Spleen (tissue), 7 donors: ENCODE measurements around the gene ATP10A.

Experiments
- POLR2A ChIP-seq, 3 donors: fragments of 450-650 bp; IDR thresholded peaks; one replicate each; pipeline ENCODE4 v1.5.1; 2017; ENCODE audit warnings: antibody characterized with exemption in 3 of 3, mild to moderate bottlenecking in 1 of 3
- POLR2AphosphoS5 ChIP-seq, 3 donors: sonication (generic); formaldehyde crosslinking; IDR thresholded peaks; one replicate each; pipeline ENCODE4 v1.5.1; 2017; ENCODE audit warnings: antibody characterized with exemption in 3 of 3
- TF ChIP-seq, protein P1 (sequence below), 11 experiments: fragments of 200-600 bp in 7 of 11; fragments of 450-650 bp in 4 of 11; sonication (generic) in 4 of 11; IDR thresholded peaks in 8 of 11; conservative IDR thresholded peaks in 3 of 11; 1 replicate in 7 of 11; 2 replicates in 4 of 11; pipeline versions ENCODE4 v1.4.0 to v1.8.0; 2016 to 2021; ENCODE audit warnings: antibody characterized with exemption in 11 of 11, inconsistent platforms in 4 of 11, mild to moderate bottlenecking in 1 of 11
- donor health status: DM: no; HTN: no; CAD: no; lungs with moderate emphysema.
- donor health status: DM: no; HTN: no; CAD: no.
- donor health status: DM: no; HTN: no; CAD: no.

DNA sequence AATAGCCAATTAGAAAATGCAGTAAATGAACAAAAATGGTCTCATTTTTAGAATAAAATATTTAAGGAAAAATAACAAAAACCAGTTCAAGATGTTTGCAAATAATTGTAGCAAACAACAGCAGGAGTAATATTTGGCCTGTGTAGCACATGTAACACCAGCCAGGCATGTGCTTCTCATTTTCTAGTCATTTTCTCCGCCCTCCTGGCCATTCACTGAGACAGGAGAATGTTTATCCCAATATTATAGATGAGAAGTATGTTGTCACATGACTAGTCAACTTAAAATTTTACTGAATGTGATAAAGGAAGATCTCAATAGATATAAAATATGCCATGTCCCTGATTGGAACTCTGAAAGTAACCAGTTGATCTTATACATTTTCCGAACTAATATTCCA is 7.8 kb upstream of the ATP10A start:
- TF ChIP-seq, protein P1, sequence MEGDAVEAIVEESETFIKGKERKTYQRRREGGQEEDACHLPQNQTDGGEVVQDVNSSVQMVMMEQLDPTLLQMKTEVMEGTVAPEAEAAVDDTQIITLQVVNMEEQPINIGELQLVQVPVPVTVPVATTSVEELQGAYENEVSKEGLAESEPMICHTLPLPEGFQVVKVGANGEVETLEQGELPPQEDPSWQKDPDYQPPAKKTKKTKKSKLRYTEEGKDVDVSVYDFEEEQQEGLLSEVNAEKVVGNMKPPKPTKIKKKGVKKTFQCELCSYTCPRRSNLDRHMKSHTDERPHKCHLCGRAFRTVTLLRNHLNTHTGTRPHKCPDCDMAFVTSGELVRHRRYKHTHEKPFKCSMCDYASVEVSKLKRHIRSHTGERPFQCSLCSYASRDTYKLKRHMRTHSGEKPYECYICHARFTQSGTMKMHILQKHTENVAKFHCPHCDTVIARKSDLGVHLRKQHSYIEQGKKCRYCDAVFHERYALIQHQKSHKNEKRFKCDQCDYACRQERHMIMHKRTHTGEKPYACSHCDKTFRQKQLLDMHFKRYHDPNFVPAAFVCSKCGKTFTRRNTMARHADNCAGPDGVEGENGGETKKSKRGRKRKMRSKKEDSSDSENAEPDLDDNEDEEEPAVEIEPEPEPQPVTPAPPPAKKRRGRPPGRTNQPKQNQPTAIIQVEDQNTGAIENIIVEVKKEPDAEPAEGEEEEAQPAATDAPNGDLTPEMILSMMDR (IDR thresholded peaks at IDR 0.05 in 8 of 11, conservative IDR thresholded peaks at IDR 0.05 in 3 of 11) = no peak
- no peak for TF ChIP-seq POLR2A (IDR thresholded peaks at IDR 0.05)
- TF ChIP-seq POLR2AphosphoS5 (IDR thresholded peaks at IDR 0.05) = no peak
